NCI-H1105 (cell line): ENCODE data around the gene CHRM4.

ENCODE experiments used
- DNase-seq: peaks from one replicate; lab custom pipeline; 2025; lab: John Stamatoyannopoulos, UW

Gene CHRM4

DNA sequence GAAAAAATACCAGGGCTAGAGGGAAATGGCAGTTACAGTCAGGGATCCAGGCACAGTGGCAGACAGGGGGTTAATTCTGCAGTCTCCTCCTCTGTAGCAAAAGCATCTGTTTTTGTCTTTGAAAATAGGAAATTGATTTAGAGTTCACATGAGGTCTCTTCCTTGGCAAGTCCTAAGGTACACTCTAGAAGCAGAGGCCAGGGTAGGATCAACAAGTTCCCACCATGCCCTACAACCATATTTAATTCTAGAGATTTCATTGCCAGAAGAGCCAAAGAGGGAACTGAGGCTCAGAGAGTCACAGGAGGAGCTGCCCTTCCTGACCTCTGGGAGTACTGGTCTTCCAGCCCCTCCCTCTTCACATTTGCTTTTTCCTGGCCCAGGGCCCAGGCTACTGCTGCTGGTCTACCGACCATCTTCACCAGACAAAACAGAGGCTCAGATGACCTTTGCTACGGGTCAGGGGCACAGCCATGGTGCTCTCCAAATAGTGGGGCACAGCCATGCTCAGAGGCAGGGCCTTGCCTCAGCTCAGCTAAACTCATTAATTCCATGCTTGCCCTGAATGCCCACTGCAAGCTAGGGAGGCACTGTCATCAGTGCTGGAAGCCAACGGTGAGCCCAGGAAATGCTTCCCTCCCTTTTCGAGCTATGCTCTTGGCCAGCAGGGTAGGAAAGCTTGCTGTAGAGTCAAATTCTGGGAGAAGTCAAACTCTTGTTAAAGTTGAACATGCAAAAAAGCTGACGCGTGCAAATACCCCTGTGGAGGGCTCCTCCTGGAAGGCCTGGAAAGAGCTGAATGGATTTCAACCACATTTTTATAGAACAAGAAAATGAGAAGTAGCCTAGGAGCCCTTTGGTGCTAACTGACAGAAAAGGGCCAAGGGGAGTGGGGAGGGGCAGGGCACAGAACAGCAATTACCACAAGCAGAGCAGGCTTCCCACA, 11.7 kb upstream of the CHRM4 start:
- no peak for DNase-seq

DNA sequence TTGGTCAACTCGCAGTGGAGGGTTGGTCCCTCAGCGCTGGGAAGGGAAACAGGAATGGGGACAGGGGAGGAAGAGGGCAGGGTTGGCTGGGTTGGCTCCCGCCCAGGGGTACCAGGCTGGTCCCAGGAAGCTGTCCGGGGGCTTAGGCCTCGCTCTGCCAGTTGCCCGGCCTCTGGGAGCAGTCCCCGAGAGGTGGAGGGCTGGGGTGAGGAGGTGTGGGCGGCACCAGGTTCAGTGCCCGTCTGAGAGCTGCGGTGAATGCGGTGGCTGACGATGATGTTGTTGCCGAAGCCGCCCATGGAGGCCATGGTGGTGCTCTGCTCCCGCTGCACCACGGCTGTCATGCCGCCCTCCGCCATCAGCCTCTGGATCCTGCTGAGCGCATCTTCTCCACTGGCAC, 6.0 kb upstream of the CHRM4 start:
- no peak for DNase-seq

DNA sequence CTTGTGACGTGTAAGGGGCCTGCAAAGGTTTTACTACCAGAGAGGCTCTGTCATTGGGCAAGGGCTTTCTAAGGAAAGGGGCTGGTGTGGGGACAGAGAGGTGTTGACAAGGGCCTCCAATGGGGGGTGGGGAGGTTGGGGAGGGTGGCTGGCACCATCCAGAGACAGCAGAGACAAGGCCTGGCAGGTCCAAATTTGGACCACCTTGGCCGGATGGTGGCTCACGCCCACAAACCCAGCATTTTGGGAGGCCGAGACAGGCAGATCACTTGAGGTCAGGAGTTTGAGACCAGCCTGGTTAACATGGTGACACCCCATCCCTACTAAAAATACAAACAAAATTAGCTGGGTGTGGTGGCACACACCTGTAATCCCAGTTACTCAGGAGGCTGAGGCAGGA, 2.2 kb upstream of the CHRM4 start:
- DNase-seq: no peak

DNA sequence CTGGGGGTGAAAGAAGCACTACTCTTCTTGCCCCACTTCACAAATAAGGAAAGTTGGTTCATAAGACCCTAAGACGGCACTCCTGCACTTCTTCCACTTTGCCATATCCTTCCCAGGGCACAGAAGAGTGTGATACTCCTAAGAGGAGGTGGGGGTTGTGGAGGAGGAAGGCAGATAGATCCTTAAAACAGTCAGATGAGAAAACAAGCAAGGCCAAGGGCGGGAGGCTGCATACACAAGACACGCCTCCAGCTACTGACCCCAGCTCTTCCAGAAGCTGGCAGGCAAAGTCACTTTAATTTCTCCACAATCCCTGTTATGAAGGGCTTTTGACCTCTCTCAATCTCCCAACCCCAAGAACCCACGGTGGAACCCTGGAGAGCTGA, 1.6 kb upstream of the CHRM4 start:
- no peak for DNase-seq

DNA sequence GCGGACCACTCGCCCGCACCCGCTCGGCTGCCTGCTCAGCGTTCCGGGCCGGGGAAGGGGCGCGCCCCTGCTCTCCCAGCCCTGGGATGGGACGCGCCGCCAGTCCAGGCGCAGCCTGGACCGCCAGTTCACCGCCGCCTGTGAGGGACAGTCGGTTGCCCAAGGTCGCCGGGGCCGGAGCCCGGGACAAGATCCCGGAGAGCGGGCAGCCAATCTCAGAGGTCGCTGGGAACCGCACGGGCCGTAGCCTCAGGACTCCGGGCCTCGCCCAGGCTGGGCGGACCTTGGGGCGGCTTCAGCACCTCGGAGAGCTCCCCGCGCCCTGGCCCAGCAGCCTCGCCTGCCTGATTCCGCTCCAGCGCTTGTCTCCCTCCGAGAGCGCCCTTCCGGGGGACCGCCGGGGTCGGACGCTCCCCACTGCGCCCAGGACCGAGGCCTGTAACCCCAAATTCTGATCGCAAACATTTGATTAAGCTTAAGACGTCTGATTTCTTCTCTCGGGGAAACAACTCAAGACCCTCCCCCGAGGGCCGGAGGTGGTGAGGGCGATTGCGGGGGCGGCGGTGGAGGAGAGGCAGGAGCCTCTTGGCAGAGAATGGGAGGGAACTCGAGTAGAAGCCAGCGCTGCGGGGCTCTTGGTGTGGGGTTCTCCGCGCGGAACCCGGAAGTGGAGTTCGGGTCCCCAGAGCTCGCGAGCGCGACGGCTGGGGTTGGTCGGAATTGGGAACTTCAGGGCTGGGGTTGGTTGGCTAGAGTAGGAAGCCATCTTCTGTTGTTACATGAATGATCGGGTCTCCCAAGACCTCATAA, 1.1 kb upstream of the CHRM4 start:
- DNase-seq: peak; percentile 79

DNA sequence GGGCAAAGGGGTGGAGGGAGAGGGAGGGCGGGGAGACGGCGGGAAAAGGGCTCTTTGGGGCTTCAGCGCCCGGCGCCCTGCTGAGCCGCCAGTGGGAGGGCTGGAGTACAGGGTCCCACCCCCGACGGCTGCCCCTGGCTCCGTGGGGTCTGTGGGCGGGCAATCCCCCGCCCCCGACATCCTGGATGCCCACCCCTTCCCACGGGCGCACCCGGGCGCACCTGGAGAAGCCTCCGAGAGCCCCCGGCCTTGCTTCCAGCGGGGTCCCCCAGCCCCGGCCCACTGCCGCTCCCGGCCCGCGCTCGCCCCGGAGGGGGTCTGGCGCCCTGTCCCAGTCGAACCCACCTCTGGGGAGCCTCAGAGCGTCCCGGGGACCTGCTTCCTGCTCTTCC, 394 bp downstream of the CHRM4 start:
- peak; percentile 58 for DNase-seq

DNA sequence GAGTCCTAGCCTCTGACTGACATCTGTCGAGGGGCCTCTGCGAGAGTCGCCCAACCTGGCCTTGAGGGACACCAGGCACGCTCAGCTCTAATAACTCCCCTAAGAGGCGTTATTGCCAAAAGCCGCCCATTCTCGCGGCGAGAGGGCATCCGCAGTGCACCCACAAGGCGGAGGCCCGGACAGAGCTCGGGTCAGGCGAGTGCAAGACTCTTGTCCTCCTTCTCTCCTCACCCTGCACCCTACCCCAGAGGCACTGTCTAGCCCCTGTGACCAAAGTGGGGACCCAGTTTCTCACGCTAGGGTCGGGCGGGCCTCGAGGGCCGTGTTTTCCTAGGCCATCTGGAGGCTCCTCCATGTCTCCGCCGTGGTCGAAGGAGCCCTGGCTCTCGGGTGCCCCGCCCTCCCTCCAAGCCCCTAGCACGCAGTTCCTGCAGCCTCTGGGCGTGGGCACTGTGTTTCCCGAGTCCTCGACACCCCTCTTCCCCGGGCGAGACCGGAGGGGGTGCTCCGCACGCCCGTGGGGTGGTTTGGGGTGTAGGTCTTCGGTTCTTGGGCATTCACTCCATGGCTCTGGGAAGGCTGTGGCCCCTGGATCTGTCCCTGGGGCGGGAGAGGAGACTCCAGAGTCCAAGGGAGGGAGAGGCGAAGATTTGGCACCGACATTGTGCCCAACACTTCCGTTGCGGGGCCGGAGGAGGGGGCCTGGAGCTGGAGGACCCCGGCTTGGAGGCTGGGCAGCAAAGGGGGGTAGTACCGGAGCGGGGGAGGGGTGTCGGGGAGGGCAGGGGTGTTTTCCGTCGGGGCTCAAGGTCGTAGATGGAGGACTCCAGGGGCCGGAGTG, 1.0 kb downstream of the CHRM4 start:
- peak; percentile 24 for DNase-seq

DNA sequence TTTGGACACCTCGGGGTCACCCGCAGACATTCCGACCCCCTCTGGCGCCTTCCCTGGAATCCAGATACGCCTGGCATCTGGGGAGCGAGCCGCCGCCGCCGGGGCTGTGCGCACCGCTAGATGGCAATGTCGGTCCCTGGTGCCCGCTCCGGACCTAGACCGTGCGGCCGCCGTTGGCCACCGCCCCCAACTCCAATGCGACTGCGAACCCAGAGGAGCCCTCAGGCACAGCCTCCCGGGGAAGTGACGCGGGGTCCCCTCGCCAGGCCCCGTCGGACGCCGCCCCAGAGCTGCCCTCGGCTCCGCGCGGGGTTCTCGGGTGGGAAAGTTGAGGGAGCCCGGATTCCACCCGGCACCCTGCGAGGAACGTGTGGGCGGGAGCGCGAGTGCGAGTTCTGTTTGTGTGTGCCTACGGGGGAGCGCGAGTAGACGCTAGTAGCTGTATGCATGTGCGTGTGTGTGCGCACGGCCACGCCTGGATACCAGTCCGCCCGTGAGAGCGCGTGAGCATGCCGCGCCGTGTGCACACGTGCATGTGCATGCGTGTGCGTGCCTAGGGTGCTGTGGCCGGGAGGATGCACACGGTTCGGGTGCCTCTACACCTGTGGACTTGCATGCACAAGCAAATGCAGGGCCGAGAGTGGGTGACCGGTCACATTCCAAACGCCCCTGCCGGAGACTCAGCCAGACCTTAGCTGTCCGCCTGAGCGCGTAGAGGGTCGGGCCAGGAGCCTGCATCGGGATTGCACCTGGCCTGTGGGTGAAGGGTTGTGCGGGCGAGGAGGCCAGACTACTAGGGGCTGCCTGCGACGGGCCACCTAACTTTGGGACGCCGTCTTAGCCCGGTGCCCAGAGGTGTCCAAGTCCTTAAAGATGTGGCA, 1.9 kb downstream of the CHRM4 start:
- DNase-seq: peak; percentile 75

DNA sequence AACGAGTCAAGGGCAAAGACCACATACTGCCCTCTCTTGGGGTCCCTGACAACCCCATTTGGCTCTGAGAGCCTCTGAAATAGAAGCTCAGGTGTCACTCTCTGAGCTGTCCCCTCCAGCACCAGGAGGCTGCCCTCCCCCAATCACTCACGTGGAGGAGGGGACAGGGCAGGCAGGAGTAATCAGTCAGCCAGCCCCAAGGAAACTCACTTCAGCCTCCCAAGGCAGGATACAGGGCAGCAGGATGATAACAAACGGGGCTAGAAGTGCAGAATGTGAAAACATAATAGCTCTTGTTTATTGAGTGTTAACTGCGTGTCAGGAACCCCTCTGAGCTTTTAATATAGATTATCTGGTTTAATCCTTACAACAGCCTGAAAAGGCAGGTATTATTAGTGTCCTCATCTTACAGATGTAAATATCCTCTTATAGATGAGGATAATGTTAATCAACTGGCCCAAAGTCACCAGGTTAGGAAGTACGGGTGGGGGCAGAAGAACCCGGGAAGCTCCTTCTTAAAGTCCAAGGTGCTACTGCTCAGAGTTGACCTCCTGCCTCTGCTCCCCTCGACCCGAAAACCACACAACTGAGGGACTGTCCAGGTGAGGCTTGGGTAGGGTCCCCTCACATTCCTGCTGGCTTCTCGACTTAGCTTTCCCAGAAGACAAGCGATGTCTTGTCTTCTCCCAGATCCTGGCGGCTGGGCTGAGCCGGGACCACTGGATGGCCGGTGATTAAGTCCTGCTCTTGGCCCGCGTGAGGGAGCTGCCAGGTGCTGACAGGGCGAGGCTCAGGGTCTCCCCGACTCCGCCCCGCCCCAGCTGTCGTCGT, 2.7 kb downstream of the CHRM4 start:
- DNase-seq: no peak

DNA sequence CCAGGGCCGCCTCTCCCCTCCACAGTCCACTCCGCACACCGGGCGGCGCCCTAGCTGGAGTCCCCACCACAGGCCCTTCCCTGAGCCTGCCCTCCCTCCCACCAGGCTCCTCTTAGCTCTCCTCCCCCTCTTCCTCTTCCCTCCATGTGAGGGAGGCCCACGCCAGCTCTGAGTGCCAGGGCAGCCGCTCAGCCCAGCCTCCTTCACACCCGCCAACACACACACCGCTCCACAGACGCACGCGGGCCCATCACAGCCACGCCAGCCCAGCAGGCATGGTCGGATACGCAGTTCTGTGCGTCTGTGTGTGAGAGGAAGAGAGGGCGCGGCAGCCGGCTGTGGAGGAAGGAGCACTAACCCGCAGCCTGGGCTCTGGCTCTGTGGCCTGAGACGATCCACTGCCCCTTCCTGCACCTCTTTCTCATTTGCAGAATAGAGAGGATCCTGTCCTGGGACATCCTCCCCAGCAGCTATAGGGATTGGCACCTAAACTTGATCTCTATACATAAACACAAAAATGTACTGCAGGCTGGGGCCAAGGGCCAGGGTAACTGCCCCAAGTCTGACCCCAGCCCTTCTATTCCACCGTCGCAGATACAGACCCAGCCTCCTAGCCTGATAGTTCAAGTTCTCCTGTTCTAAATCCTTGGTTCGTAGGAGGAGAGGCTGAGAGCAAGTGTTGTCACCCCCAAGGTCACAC, 3.5 kb downstream of the CHRM4 start:
- no peak for DNase-seq

DNA sequence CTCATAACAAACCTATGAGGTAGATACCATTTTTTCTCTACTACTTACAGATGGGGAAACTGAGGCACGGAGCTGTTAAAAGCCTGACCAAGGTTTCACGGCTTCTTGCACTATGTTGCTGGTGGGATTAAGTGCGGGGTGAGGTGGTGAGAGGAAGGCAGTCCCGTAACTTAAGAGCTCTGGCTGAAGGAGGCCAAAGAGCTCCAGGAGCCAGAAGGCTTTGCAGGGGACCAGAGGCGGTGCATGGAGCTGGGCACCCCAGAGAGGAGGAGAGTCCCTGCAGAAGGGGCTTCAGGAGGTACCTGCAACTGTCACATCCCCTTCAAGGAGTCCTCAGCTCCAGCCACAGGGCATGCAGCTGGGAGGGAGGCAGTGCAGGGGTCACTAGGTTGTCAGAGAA, 4.1 kb downstream of the CHRM4 start:
- no peak for DNase-seq

DNA sequence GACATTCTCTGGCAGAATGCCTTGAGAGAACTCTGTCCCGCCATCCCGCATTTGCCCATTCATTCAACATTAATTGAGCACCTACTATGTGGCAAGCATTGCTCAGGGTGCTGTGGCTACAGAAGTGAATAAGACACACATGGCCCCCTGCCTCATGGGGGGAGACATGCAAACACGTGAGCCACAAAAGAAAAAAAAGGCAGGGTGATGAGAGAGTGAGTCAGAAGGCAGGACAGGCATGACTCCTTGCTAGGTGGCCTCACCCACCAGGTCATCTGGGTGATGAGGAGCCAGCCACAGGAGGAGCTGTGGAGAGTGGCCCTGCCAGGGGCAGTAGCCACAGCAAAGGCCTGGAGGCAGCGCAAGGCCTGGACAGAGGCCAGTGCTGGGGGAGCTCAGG, 4.9 kb downstream of the CHRM4 start:
- DNase-seq: no peak

DNA sequence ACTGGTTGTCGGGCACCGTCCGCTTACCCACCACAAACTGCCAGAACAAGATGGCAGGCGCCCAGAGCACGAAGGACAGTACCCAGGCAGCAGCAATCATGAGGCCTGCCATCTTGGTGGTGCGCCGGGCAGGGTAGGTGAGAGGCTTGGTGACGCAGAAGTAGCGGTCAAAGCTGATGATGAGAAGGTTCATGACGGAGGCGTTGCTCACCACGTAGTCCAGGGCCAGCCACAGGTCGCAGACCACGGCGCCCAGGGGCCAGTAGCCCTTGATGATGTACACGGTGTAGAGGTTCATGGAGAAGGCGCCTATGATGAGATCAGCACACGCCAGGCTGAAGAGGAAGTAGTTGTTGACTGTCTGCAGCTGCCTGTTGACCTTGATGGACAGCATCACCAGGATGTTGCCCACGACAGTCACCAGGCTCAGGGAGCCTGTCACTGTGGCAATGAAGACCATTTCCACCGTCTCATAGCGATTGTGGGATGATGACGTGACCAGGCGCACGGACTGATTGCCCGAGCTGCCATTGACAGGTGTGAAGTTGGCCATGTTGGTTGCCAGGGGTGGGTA, 5.5 kb downstream of the CHRM4 start:
- DNase-seq: no peak

DNA sequence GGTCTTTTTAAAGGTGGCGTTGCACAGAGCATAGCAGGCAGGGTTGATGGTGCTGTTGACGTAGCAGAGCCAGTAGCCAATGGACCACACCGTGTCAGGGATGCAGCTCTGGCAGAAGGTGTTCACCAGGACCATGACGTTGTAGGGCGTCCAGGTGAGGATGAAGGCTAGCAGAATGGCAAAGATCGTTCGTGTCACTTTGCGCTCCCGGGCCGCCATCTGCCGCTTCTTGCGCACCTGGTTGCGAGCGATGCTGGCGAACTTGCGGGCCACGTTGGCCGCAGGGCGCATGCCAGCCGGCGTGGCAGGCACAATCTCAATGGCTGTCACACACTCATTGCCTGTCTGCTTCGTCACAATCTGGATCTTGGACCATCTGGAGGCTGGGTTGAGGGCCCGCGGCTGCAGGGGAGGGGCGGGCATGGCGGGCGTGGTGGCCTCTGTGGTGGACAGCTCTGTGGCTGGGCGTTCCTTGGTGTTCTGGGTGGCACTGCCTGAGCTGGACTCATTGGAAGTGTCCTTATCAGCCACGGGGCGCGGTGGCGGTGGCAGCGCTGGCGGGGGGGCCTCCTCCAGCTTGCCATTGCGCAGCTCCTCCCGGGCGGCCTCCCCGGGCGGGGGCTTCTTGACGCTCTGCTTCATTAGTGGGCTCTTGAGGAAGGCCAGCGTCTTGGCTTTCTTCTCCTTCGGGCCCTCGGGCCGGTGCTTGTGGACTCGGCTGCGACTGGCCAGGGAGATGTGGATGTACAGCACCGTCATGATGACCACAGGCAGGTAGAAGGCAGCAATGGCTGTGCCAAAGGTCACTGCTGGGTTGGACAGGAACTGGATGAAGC, 6.2 kb downstream of the CHRM4 start:
- no peak for DNase-seq

DNA sequence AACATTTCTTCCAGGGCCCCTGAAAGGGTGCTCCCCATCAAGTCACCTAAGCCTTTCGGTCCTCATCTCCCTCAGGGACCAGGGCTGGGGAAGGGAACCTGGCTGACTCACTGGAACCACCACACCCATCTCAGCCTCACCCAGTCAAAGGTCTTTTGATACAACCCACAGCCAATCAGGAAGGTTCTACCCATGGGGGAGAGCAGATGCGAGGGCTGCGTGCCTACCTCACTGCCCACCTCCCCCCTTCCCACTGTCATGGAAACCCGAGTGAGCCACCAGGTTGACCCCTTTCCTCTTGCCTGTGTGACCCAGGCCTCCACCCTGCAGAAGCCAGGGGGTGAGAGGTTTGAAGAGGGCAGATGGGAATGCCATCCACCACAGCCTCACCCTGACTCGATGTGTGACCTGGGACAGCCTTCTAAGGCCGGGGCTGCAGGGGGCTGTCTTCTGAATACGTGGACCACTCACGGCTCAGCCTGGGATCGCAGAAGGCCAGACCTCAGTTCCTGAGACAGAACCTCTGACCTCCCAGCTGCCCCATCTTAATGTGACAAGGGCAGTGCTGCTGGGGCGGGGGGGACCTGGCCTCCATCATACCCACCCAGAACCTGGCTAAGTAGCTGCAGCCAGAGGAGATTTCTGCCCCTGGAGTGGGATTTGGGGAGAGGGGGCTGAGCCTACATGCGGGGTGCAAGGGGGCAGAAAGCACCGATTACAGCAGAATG, 7.4 kb downstream of the CHRM4 start:
- DNase-seq: no peak

DNA sequence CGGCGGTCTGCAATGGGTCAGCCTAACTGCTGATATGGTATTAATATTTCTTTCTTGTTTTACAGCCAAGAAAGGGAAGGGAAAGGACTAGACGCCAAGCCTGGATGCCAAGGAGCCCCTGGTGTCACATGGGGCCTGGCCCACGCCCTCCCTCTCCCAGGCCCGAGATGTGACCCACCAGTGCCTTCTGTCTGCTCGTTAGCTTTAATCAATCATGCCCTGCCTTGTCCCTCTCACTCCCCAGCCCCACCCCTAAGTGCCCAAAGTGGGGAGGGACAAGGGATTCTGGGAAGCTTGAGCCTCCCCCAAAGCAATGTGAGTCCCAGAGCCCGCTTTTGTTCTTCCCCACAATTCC, 8.2 kb downstream of the CHRM4 start:
- DNase-seq: no peak

DNA sequence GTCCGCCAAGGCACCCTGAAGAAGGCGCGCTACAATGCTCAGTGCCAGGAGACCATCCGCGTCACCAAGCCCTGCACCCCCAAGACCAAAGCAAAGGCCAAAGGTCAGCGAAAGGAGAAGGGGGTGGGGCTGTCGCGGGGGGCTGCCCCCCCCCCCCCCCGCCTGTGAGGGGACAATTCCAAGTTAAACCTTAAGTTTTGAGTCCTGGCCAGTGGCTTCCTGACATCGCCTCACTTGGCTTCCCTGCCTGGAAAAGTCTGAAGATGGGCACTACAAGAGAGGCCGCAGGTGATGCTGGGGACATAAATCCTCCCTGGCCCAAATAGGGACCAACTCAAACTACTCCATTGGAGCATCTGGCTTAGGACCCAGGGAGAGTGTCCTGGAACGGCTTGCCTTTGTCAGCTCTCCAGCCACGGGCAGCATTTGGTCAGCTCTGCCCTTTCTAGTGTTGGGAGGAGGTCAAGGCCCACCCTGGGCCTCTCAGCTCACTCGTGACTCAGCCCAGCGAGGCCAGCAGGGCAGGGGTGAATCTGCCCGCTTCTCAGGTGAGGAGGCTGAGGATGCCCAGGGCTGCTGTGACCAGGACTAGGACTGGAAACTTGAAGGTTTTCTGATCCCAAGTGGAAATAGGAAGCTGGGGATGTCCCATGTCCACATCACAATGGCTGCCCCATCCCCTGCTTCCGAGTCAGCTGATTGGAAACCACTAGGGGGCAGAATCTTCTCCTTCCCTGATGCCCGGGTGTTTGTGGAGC, 8.8 kb downstream of the CHRM4 start:
- peak; percentile 31 for DNase-seq
